ENCODE results near the gene EDEM2.

Gene EDEM2

GRCh38 chr20:35129647-35130069, 17.5 kb downstream of the EDEM2 start:
- H3K4me2 ChIP-seq (ENCODE audit: low read depth, low read length, poor library complexity, severe bottlenecking): no peak overlapping the region
- no peak overlapping the region for H3K4me3 ChIP-seq (ENCODE audit: insufficient read depth, low read length, poor library complexity, severe bottlenecking)
- TF ChIP-seq CTCF (IDR thresholded peaks at IDR 0.05; ENCODE audit: insufficient read depth, low read length, poor library complexity, severe bottlenecking) (no peak), EZH2phosphoT487 (conservative IDR thresholded peaks at IDR 0.05; ENCODE audit: low read length) (no peak)
- H3K36me3 ChIP-seq (ENCODE audit: low read length): 0 out of 2 replicates have a peak, but pooled peaks cover 4% of the 10 kb centered on the region
- no peak overlapping the region for H3K9ac ChIP-seq (ENCODE audit: low read length)
- no peaks in the 10 kb centered on the region for H4K20me1 ChIP-seq (ENCODE audit: low read depth, low read length)
- H3K79me2 ChIP-seq (ENCODE audit: insufficient read depth, low read length): no peaks in the 10 kb centered on the region
- H2AFZ ChIP-seq (ENCODE audit: low read depth, low read length, severe bottlenecking): no peak overlapping the region
- no peak overlapping the region for H3K27ac ChIP-seq (ENCODE audit: low read depth, low read length)
- no peaks in the 10 kb centered on the region for H3K9me3 ChIP-seq (ENCODE audit: insufficient read depth, low read length)
- no peaks in the 10 kb centered on the region for H3F3A ChIP-seq (ENCODE audit: insufficient read depth)
- H3K27me3 ChIP-seq (ENCODE audit: low read length): no peaks in the 10 kb centered on the region
- no peaks in the 10 kb centered on the region for H3K9me2 ChIP-seq (replicated peaks; ENCODE audit: insufficient read depth, low read length)

- no peaks in the 10 kb centered on the region for H3F3A ChIP-seq (ENCODE audit: insufficient read depth)
- H2AFZ ChIP-seq (ENCODE audit: low read depth, low read length, severe bottlenecking): no peak overlapping the region
- no peaks in the 10 kb centered on the region for H3K79me2 ChIP-seq (ENCODE audit: insufficient read depth, low read length)
- H3K36me3 ChIP-seq (ENCODE audit: low read length): 0 out of 2 replicates have a peak, but pooled peaks cover 6% of the 10 kb centered on the region
- H3K27ac ChIP-seq (ENCODE audit: low read depth, low read length): no peak overlapping the region
- no peaks in the 10 kb centered on the region for H3K27me3 ChIP-seq (ENCODE audit: low read length)
- TF ChIP-seq EZH2phosphoT487 (conservative IDR thresholded peaks at IDR 0.05; ENCODE audit: low read length) (no peak), CTCF (IDR thresholded peaks at IDR 0.05; ENCODE audit: insufficient read depth, low read length, poor library complexity, severe bottlenecking) (no peak)
- H3K9me2 ChIP-seq (replicated peaks; ENCODE audit: insufficient read depth, low read length): no peaks in the 10 kb centered on the region
- no peaks in the 10 kb centered on the region for H3K9me3 ChIP-seq (ENCODE audit: insufficient read depth, low read length)
- no peak overlapping the region for H3K4me3 ChIP-seq (ENCODE audit: insufficient read depth, low read length, poor library complexity, severe bottlenecking)
- no peaks in the 10 kb centered on the region for H4K20me1 ChIP-seq (ENCODE audit: low read depth, low read length)
- no peak overlapping the region for H3K9ac ChIP-seq (ENCODE audit: low read length)
- H3K4me2 ChIP-seq (ENCODE audit: low read depth, low read length, poor library complexity, severe bottlenecking): no peak overlapping the region
Measured at GRCh38 chr20:35125753-35126152, 21.4 kb downstream of the EDEM2 start.

GRCh38 chr20:35122756-35123405, 24.3 kb downstream of the EDEM2 start:
- TF ChIP-seq EZH2phosphoT487 (conservative IDR thresholded peaks at IDR 0.05; ENCODE audit: low read length): no peak
- no peak for TF ChIP-seq CTCF (IDR thresholded peaks at IDR 0.05; ENCODE audit: insufficient read depth, low read length, poor library complexity, severe bottlenecking)
- no peaks in the 10 kb centered on the region for H4K20me1 ChIP-seq (ENCODE audit: low read depth, low read length)
- H3F3A ChIP-seq (ENCODE audit: insufficient read depth): no peaks in the 10 kb centered on the region
- peaks cover 11% of the 10 kb centered on the region; the same call in 1 of the 2 replicates for H3K36me3 ChIP-seq (ENCODE audit: low read length)
- H3K4me3 ChIP-seq (ENCODE audit: insufficient read depth, low read length, poor library complexity, severe bottlenecking): no peak overlapping the region
- H3K27me3 ChIP-seq (ENCODE audit: low read length): no peaks in the 10 kb centered on the region
- H3K9me3 ChIP-seq (ENCODE audit: insufficient read depth, low read length): no peaks in the 10 kb centered on the region
- H3K27ac ChIP-seq (ENCODE audit: low read depth, low read length): no peak overlapping the region
- no peaks in the 10 kb centered on the region for H3K9me2 ChIP-seq (replicated peaks; ENCODE audit: insufficient read depth, low read length)
- H3K79me2 ChIP-seq (ENCODE audit: insufficient read depth, low read length): no peaks in the 10 kb centered on the region
- H2AFZ ChIP-seq (ENCODE audit: low read depth, low read length, severe bottlenecking): no peak overlapping the region
- no peak overlapping the region for H3K9ac ChIP-seq (ENCODE audit: low read length)
- no peak overlapping the region for H3K4me2 ChIP-seq (ENCODE audit: low read depth, low read length, poor library complexity, severe bottlenecking)

Data from SU-DHL-6 (cell line).